ENCODE measurements around the gene POLR3GL.

Gene POLR3GL

GRCh38 chr1:145961425-145962156 is 2.9 kb upstream of the POLR3GL start:
- TF ChIP-seq TAF1 (IDR thresholded peaks at IDR 0.05; ENCODE audit: borderline replicate concordance, low read depth, low read length) (no peak), POLR2A (IDR thresholded peaks at IDR 0.05; ENCODE audit: low read depth, low read length) (no peak), POLR2AphosphoS5 (IDR thresholded peaks at IDR 0.05; ENCODE audit: low read depth, low read length) (no peak)
- DNase-seq (ENCODE audit: insufficient read length) (no peak), FAIRE-seq (no peak)

- no peak for DNase-seq (ENCODE audit: insufficient read length)
- no peak for FAIRE-seq
Observed at GRCh38 chr1:145962157-145963102, 2.1 kb upstream of the POLR3GL start.

GRCh38 chr1:145963265-145964019 is 1.0 kb upstream of the POLR3GL start:
- no peak for TF ChIP-seq POLR2AphosphoS5 (IDR thresholded peaks at IDR 0.05; ENCODE audit: low read depth, low read length)
- FAIRE-seq (no peak), DNase-seq (ENCODE audit: insufficient read length) (no peak)

More at GRCh38 chr1:145962157-145963102, 2.1 kb upstream of the POLR3GL start:
- TF ChIP-seq TAF1 (IDR thresholded peaks at IDR 0.05; ENCODE audit: borderline replicate concordance, low read depth, low read length): no peak
- no peak for TF ChIP-seq POLR2AphosphoS5 (IDR thresholded peaks at IDR 0.05; ENCODE audit: low read depth, low read length)
- TF ChIP-seq POLR2A (IDR thresholded peaks at IDR 0.05; ENCODE audit: low read depth, low read length): no peak

GRCh38 chr1:145965119-145965744 is 742 bp downstream of the POLR3GL start:
- no peak for TF ChIP-seq POLR2A (IDR thresholded peaks at IDR 0.05; ENCODE audit: low read depth, low read length)
- no peak for TF ChIP-seq POLR2AphosphoS5 (IDR thresholded peaks at IDR 0.05; ENCODE audit: low read depth, low read length)
- no peak for TF ChIP-seq TAF1 (IDR thresholded peaks at IDR 0.05; ENCODE audit: borderline replicate concordance, low read depth, low read length)
- DNase-seq (ENCODE audit: insufficient read length) (no peak), FAIRE-seq (no peak)

- no peak for FAIRE-seq
- TF ChIP-seq POLR2A (IDR thresholded peaks at IDR 0.05; ENCODE audit: low read depth, low read length): no peak
- TF ChIP-seq TAF1 (IDR thresholded peaks at IDR 0.05; ENCODE audit: borderline replicate concordance, low read depth, low read length): no peak
- TF ChIP-seq POLR2AphosphoS5 (IDR thresholded peaks at IDR 0.05; ENCODE audit: low read depth, low read length): no peak
- no peak for DNase-seq (ENCODE audit: insufficient read length)
Observed at GRCh38 chr1:145967288-145967687, 2.8 kb downstream of the POLR3GL start.

GRCh38 chr1:145972580-145972979 is 8.1 kb downstream of the POLR3GL start:
- no peak for TF ChIP-seq POLR2A (IDR thresholded peaks at IDR 0.05; ENCODE audit: low read depth, low read length)
- TF ChIP-seq POLR2AphosphoS5 (IDR thresholded peaks at IDR 0.05; ENCODE audit: low read depth, low read length): no peak
- no peak for TF ChIP-seq TAF1 (IDR thresholded peaks at IDR 0.05; ENCODE audit: borderline replicate concordance, low read depth, low read length)
- FAIRE-seq (no peak), DNase-seq (ENCODE audit: insufficient read length) (no peak)

GRCh38 chr1:145974721-145975120 is 10.2 kb downstream of the POLR3GL start:
- DNase-seq (ENCODE audit: insufficient read length): no peak
- no peak for TF ChIP-seq POLR2A (IDR thresholded peaks at IDR 0.05; ENCODE audit: low read depth, low read length)
- TF ChIP-seq POLR2AphosphoS5 (IDR thresholded peaks at IDR 0.05; ENCODE audit: low read depth, low read length): no peak
- no peak for TF ChIP-seq TAF1 (IDR thresholded peaks at IDR 0.05; ENCODE audit: borderline replicate concordance, low read depth, low read length)
- FAIRE-seq: no peak

GRCh38 chr1:145975216-145975615 is 10.7 kb downstream of the POLR3GL start:
- DNase-seq (ENCODE audit: insufficient read length) (no peak), FAIRE-seq (no peak)
- TF ChIP-seq TAF1 (IDR thresholded peaks at IDR 0.05; ENCODE audit: borderline replicate concordance, low read depth, low read length) (no peak), POLR2A (IDR thresholded peaks at IDR 0.05; ENCODE audit: low read depth, low read length) (no peak), POLR2AphosphoS5 (IDR thresholded peaks at IDR 0.05; ENCODE audit: low read depth, low read length) (no peak)

GRCh38 chr1:145977016-145977415 is 12.5 kb downstream of the POLR3GL start:
- DNase-seq (ENCODE audit: insufficient read length): no peak

GRCh38 chr1:145977486-145978470 is 13.3 kb downstream of the POLR3GL start:
- peak; percentile 61 for DNase-seq (ENCODE audit: insufficient read length)

More at GRCh38 chr1:145977016-145977415, 12.5 kb downstream of the POLR3GL start:
- FAIRE-seq: no peak
- TF ChIP-seq POLR2A (IDR thresholded peaks at IDR 0.05; ENCODE audit: low read depth, low read length) (no peak), TAF1 (IDR thresholded peaks at IDR 0.05; ENCODE audit: borderline replicate concordance, low read depth, low read length) (no peak), POLR2AphosphoS5 (IDR thresholded peaks at IDR 0.05; ENCODE audit: low read depth, low read length) (no peak)

More at GRCh38 chr1:145977486-145978470, 13.3 kb downstream of the POLR3GL start:
- TF ChIP-seq POLR2AphosphoS5 (IDR thresholded peaks at IDR 0.05; ENCODE audit: low read depth, low read length) (no peak), POLR2A (IDR thresholded peaks at IDR 0.05; ENCODE audit: low read depth, low read length) (no peak), TAF1 (IDR thresholded peaks at IDR 0.05; ENCODE audit: borderline replicate concordance, low read depth, low read length) (no peak)
- peak; percentile 92 for FAIRE-seq
